Measurements from ENCODE around the gene GABPA. TPM values are rescaled to one million over a fixed set of nuclear protein-coding genes. Genes with fewer than 3 reads are reported as not detected.
"Not testable (repeated sequence)": the region's sequence is repeated elsewhere in the genome, so short reads cannot be mapped to it uniquely, and the experiment has no call there.

GABPA gene
- total and polyA plus RNA-seq, 2 experiments from 2014 or later, result 17.6 to 24.4 TPM

GRCh38 chr21:25691976-25692375 lies 42.8 kb upstream of the GABPA start:
- H3K4me3 ChIP-seq, result no peak overlapping the region
- no peaks in the 10 kb centered on the region for H3K36me3 ChIP-seq (ENCODE audit: low read depth)
- H3K4me1 ChIP-seq (ENCODE audit: insufficient read depth), result peaks cover 16% of the 10 kb centered on the region
- no peaks in the 10 kb centered on the region for H3K9me3 ChIP-seq (ENCODE audit: low read depth)
- no peak overlapping the region for H3K9ac ChIP-seq
- WGBS, 2 experiments (ENCODE audit: low coverage in 1 of 2, low lambda C conversion rate in 2 of 2, missing lambda C conversion rate in 2 of 2), result 66 to 73% methylated on average over 3 of the region's 3 CpGs
- H2AFZ ChIP-seq, result no peak overlapping the region
- no peak for DNase-seq
- in situ Hi-C loops (cut with MboI), result no loop called here
- no peaks in the 10 kb centered on the region; the same call in 1 of the 2 replicates for H3K9me2 ChIP-seq (ENCODE audit: insufficient read depth)
- H4K20me1 ChIP-seq (ENCODE audit: insufficient read depth), result no peaks in the 10 kb centered on the region
- TF ChIP-seq EZH2phosphoT487 (IDR thresholded peaks at IDR 0.05; ENCODE audit: insufficient read depth, low read depth), result no peak
- no peak for TF ChIP-seq EZH2 (IDR thresholded peaks at IDR 0.05; ENCODE audit: insufficient read depth, poor library complexity, severe bottlenecking)
- H3K27me3 ChIP-seq (replicated peaks; ENCODE audit: insufficient read depth), result no peaks in the 10 kb centered on the region
- no peaks in the 10 kb centered on the region for H3F3A ChIP-seq (ENCODE audit: insufficient read depth)
- H3K79me2 ChIP-seq (ENCODE audit: insufficient read depth), result no peaks in the 10 kb centered on the region
- no peak overlapping the region for H3K4me2 ChIP-seq (ENCODE audit: unreplicated experiment)
- H3K27ac ChIP-seq, result no peak overlapping the region

GRCh38 chr21:25695461-25695860 lies 39.3 kb upstream of the GABPA start:
- in situ Hi-C loops (cut with MboI); H3F3A ChIP-seq (ENCODE audit: insufficient read depth); H3K4me3 ChIP-seq; H2AFZ ChIP-seq; H3K79me2 ChIP-seq (ENCODE audit: insufficient read depth); H3K9me2 ChIP-seq (ENCODE audit: insufficient read depth); H3K4me2 ChIP-seq (ENCODE audit: unreplicated experiment); H3K4me1 ChIP-seq (ENCODE audit: insufficient read depth); H3K27ac ChIP-seq; H3K36me3 ChIP-seq (ENCODE audit: low read depth); H3K9ac ChIP-seq; DNase-seq; H3K9me3 ChIP-seq (ENCODE audit: low read depth); H3K27me3 ChIP-seq (replicated peaks; ENCODE audit: insufficient read depth); H4K20me1 ChIP-seq (ENCODE audit: insufficient read depth): not testable (repeated sequence)
- 92 to 97% methylated on average over 5 to 36 of the region's 36 CpGs for WGBS, 2 experiments (ENCODE audit: low coverage in 1 of 2, low lambda C conversion rate in 2 of 2, missing lambda C conversion rate in 2 of 2)

GRCh38 chr21:25700741-25701140 lies 34.0 kb upstream of the GABPA start:
- Histone ChIP-seq H4K20me1 (ENCODE audit: insufficient read depth) (no peaks in the 10 kb centered on the region), H3K36me3 (ENCODE audit: low read depth) (no peaks in the 10 kb centered on the region), H3K9me2 (ENCODE audit: insufficient read depth) (no peaks in the 10 kb centered on the region), H3K9me3 (ENCODE audit: low read depth) (no peaks in the 10 kb centered on the region), H3F3A (ENCODE audit: insufficient read depth) (no peaks in the 10 kb centered on the region), H3K27ac (no peak overlapping the region), H3K4me3 (no peak overlapping the region), H3K4me1 (ENCODE audit: insufficient read depth) (peaks cover 5% of the 10 kb centered on the region), H2AFZ (no peak overlapping the region), H3K4me2 (ENCODE audit: unreplicated experiment) (no peak overlapping the region), H3K79me2 (ENCODE audit: insufficient read depth) (no peaks in the 10 kb centered on the region), H3K9ac (no peak overlapping the region), H3K27me3 (replicated peaks; ENCODE audit: insufficient read depth) (no peaks in the 10 kb centered on the region)
- in situ Hi-C loops (cut with MboI), result no loop called here
- TF ChIP-seq EZH2phosphoT487 (IDR thresholded peaks at IDR 0.05; ENCODE audit: insufficient read depth, low read depth) (no peak), EZH2 (IDR thresholded peaks at IDR 0.05; ENCODE audit: insufficient read depth, poor library complexity, severe bottlenecking) (no peak)
- no peak for DNase-seq
- 95 to 96% methylated on average over 1 of the region's 1 CpG for WGBS, 2 experiments (ENCODE audit: low coverage in 1 of 2, low lambda C conversion rate in 2 of 2, missing lambda C conversion rate in 2 of 2)

- Histone ChIP-seq H3K9me3 (ENCODE audit: low read depth) (no peaks in the 10 kb centered on the region), H3K4me1 (ENCODE audit: insufficient read depth) (peaks cover 5% of the 10 kb centered on the region), H3K36me3 (ENCODE audit: low read depth) (no peaks in the 10 kb centered on the region), H4K20me1 (ENCODE audit: insufficient read depth) (no peaks in the 10 kb centered on the region), H3K27ac (no peak overlapping the region), H3K4me2 (ENCODE audit: unreplicated experiment) (no peak overlapping the region), H3F3A (ENCODE audit: insufficient read depth) (no peaks in the 10 kb centered on the region), H3K27me3 (replicated peaks; ENCODE audit: insufficient read depth) (no peaks in the 10 kb centered on the region), H3K79me2 (ENCODE audit: insufficient read depth) (no peaks in the 10 kb centered on the region), H3K4me3 (no peak overlapping the region), H2AFZ (no peak overlapping the region), H3K9me2 (ENCODE audit: insufficient read depth) (no peaks in the 10 kb centered on the region), H3K9ac (no peak overlapping the region)
- TF ChIP-seq EZH2phosphoT487 (IDR thresholded peaks at IDR 0.05; ENCODE audit: insufficient read depth, low read depth) (no peak), EZH2 (IDR thresholded peaks at IDR 0.05; ENCODE audit: insufficient read depth, poor library complexity, severe bottlenecking) (no peak)
- 86 to 92% methylated on average over 4 of the region's 4 CpGs for WGBS, 2 experiments (ENCODE audit: low coverage in 1 of 2, low lambda C conversion rate in 2 of 2, missing lambda C conversion rate in 2 of 2)
- DNase-seq, result no peak
- in situ Hi-C loops (cut with MboI), result no loop called here
Observed at GRCh38 chr21:25701529-25701928, 33.2 kb upstream of the GABPA start.

- H3K36me3 ChIP-seq (ENCODE audit: low read depth), result no peaks in the 10 kb centered on the region
- no peak overlapping the region for H3K9ac ChIP-seq
- H4K20me1 ChIP-seq (ENCODE audit: insufficient read depth), result no peaks in the 10 kb centered on the region
- H2AFZ ChIP-seq, result no peak overlapping the region
- no peaks in the 10 kb centered on the region for H3K4me1 ChIP-seq (ENCODE audit: insufficient read depth)
- in situ Hi-C loops (cut with MboI), result no loop called here
- no peaks in the 10 kb centered on the region for H3F3A ChIP-seq (ENCODE audit: insufficient read depth)
- no peak overlapping the region for H3K4me3 ChIP-seq
- no peak for TF ChIP-seq EZH2phosphoT487 (IDR thresholded peaks at IDR 0.05; ENCODE audit: insufficient read depth, low read depth)
- no peak for TF ChIP-seq EZH2 (IDR thresholded peaks at IDR 0.05; ENCODE audit: insufficient read depth, poor library complexity, severe bottlenecking)
- no peaks in the 10 kb centered on the region for H3K9me2 ChIP-seq (ENCODE audit: insufficient read depth)
- H3K4me2 ChIP-seq (ENCODE audit: unreplicated experiment), result no peak overlapping the region
- 49 to 50% methylated on average over 7 of the region's 7 CpGs for WGBS, 2 experiments (ENCODE audit: low coverage in 1 of 2, low lambda C conversion rate in 2 of 2, missing lambda C conversion rate in 2 of 2)
- no peaks in the 10 kb centered on the region for H3K9me3 ChIP-seq (ENCODE audit: low read depth)
- H3K27ac ChIP-seq, result no peak overlapping the region
- DNase-seq, result peak; percentile 53
- no peaks in the 10 kb centered on the region for H3K79me2 ChIP-seq (ENCODE audit: insufficient read depth)
- H3K27me3 ChIP-seq (replicated peaks; ENCODE audit: insufficient read depth), result no peaks in the 10 kb centered on the region
Observed at GRCh38 chr21:25708467-25709065, 26.2 kb upstream of the GABPA start.
